GM21528 (cell line): ENCODE measurements around the gene ZNF239.
"Not testable (repeated sequence)": the region's sequence is repeated elsewhere in the genome, so short reads cannot be mapped to it uniquely, and the experiment has no call there.

ENCODE experiments used
- ATAC-seq: cut with Tn5 transposase; IDR thresholded peaks from one replicate; pipeline ENCODE4 v1.9.1; 2021; ENCODE audit warnings: mild to moderate bottlenecking, moderate library complexity; ENCODE audit not compliant: unreplicated experiment, low FRiP score

ZNF239 gene

DNA sequence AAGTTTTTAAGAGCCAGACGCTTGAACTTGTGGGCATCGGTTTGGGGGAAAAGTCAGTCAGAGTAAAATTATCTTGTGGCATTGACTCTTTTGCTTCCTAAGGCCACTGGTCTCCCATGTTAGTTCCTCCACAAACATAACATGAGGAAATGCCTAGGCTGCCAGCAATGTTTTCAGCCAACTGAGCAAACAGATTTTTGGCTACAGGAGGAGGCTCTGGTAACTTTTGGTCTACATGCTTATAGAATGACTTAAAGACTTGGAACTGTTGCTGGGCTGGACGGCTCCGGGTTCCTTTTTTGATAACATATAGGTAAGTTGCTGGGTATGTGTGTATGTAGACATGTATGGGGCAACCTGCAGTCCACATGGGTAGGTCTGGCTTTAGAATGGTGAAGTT lies 9.6 kb upstream of the ZNF239 start:
- no peak for ATAC-seq

DNA sequence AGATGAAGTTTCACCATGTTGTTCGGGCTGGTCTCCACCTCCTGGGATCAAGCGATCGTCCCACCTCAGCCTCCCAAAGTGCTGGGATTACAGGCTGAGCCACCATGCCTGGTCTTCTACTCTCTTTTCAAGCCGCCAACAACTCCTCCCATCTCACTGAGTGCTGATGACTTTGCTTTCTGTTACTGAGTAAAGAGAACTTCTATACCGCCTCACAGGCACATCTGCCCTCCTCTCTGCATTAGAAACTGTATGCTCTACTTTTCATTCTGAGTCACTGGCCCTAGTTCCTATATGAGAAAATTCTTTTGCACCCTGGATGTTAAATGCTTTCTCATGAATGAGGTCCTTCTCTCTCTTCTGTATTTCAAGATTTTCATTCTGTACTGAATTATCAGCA lies 2.2 kb upstream of the ZNF239 start:
- no peak for ATAC-seq

DNA sequence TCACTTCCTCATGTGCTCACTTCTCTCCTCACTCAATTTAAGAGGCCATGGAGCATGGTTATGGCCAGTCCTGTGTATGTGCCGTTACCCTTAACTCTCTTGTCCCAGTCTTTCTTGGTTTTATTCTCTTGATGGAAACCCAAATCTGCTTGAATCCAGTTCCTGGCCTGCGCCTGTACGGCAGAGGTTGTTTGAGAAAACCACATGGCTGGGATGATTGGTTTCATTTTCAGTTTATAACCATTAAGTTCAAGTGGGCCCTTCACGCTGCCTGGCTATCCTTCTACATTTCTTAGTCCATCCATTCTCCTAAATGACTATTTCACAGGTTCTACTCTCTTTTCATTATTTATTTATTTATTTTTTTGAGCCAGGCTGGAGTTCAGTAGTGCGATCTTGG lies 1.6 kb upstream of the ZNF239 start:
- ATAC-seq: no peak

DNA sequence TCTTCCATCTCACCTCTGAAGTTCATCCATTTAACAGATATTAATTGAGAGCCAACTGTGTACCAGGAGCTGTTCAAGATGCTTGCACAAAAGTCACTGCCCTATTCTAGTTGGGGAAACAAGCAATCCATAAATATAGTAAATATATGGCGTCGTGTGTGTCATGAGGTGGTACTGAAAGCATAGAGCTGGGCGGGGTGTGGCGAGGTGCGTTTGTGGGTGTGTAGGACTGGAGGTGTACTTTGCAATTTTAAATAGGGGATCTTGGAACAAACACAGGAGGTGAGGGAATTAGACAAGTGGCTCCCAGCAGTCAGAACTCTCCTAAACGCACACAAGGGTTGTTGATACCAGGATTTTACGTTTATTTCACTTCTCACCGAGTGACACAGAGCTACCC lies 490 bp upstream of the ZNF239 start:
- no peak for ATAC-seq

DNA sequence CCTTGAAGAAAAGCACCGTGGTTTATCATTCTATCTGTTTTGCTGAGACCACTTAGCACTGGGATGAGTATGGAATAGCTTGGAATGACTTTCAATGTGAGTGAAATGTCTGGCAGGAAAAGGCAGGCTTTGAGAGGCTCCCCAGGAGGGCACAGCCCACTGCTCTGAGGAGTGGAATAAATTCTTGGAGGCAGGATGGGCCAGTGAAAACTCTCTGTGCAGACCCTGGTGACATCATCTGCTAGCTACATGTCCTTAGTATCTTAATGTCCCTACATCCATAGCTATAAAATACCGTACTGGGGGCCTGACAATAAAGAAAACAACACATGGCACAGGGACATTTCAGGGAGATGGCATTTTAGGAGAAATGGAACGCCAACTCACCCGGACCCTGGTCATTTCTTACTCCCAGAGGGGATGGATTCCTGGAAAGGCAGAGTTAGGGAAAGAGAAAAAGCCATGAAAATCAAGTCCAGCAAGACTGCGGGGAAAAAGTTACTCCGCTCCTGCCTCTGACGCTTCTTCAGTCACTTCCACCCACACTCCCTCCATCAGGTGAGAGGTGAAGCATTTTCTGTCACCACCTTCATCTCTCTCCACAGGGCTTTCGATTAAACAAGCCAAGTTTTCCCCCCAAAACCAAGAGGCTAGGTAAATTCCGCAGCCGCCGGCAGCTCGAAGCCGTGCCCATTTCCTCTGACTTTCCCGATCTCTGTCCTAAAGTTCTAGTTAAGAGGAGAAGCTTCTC lies 991 bp downstream of the ZNF239 start:
- ATAC-seq: no peak

DNA sequence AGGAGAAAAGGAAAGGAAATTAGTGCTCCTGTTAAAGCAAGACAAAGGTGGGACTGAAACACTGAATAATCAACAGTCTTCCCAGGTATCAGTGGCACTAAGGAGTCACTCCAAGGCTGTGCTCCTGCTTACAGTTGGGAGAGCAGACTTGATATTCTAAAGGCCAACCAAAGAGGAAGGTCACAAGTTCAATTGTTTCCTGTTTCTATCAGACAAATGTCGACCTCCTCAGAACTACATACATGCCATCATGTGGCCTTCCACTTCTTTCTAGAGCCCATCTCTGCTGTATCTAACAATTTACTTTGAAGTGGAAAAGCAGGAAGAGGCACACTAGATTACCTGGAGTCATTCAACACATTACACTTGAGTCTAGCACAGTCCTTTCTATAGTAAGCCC lies 3.4 kb downstream of the ZNF239 start:
- no peak for ATAC-seq

DNA sequence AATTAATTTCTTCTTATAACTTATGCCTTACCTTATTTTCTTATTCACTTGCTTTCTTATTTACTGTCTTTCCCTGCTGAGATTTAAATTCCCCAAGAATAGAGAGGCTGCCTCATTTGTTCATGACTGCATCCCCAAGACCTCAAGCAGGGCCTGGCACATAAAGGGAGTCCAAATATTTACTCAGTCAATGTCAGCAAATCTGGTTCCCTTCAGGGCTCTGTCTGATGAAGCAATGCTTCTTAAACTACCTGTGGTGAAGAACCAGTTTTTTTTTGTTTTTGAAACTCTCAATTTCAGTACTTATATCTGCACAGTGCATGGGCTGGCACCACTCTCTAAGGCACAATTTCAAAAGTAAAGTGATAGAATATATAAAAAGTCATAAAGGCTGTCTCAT lies 4.7 kb downstream of the ZNF239 start:
- no peak for ATAC-seq

DNA sequence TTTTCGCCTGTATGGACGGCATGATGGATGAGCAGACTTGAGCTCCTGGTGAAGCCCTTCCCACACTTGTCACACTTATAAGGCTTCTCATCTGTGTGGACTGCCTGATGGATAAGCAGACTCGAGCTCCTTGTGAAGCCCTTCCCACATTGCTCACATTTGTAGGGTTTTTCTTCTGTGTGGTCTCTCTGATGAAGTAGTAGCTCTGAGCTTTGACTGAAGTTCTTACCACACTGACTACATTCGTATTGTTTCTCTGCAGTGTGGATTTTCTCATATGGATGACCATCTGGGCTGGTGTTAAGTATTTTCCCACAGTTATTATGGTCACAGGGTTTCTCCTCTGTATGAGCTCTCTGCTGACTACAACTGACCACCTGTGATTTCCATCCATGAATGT lies 17.2 kb downstream of the ZNF239 start:
- no peak for ATAC-seq

DNA sequence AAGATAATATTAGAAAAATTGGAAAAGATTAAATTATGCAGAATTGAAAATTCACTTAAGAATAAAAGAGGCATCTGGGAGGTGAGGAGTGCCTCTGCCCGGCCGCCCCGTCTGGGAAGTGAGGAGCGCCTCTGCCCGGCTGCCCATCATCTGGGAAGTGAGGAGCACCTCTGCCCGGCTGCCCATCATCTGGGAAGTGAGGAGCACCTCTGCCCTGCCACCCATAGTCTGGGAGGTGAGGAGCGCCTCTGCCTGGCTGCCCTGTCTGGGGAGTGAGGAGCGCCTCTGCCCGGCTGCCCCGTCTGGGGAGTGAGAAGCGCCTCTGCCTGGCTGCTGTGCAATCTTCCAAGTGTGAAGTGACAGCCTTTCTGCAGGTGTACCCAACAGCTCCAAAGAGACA lies 30.7 kb downstream of the ZNF239 start:
- not testable (repeated sequence) for ATAC-seq

DNA sequence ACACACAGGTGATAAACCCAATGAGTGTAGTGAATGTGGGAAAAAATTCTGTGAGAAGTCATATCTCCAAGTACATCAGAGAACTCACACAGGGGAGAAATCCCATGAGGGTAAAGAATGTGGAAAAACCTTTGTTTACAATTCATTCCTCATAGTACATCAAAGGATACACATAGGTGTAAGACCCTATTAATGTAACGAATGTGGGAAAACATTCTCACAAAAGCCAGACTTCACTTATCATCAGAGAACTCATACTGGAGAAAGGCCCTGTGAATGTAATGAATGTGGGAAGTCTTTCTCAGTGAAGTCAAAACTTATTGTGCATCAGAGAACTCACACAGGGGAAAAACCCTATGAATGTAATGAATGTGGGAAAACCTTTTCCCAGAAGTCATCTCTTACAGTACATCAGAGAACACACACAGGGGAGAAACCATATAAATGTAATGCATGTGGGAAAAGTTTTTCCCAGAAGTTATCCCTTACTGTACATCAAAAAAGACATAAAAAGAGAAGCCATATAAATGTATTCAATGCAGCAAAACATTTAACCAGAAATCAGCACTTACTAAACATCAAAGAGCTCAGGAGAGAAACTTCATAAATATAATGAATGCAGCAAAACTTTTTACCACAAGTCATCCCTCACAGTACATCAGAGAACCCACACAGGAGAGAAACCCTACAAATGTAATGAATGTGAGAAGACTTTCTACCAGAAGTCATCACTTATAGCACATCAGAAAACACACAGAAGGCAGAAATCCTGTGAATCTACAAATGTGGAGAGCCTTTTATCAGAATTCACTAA lies 49.8 kb downstream of the ZNF239 start:
- no peak for ATAC-seq
